Suppressor macrophage (primary cell): ENCODE measurements around the gene CDC42BPG.
A peak's percentile ranks its signal among the peaks of the same experiment; 100 is the strongest.

Experiments used
- DNase-seq, 4 experiments: peaks; one replicate each; pipeline ENCODE4 v3.0.0-alpha.2; 2020 to 2022
- total RNA-seq, 17 experiments: gene quantifications; one replicate each; lab custom pipeline; 2026; ENCODE audit warnings: mixed read lengths in 6 of 17, inconsistent platforms in 3 of 17; lab: John Stamatoyannopoulos, UW

The CDC42BPG gene, protein sequence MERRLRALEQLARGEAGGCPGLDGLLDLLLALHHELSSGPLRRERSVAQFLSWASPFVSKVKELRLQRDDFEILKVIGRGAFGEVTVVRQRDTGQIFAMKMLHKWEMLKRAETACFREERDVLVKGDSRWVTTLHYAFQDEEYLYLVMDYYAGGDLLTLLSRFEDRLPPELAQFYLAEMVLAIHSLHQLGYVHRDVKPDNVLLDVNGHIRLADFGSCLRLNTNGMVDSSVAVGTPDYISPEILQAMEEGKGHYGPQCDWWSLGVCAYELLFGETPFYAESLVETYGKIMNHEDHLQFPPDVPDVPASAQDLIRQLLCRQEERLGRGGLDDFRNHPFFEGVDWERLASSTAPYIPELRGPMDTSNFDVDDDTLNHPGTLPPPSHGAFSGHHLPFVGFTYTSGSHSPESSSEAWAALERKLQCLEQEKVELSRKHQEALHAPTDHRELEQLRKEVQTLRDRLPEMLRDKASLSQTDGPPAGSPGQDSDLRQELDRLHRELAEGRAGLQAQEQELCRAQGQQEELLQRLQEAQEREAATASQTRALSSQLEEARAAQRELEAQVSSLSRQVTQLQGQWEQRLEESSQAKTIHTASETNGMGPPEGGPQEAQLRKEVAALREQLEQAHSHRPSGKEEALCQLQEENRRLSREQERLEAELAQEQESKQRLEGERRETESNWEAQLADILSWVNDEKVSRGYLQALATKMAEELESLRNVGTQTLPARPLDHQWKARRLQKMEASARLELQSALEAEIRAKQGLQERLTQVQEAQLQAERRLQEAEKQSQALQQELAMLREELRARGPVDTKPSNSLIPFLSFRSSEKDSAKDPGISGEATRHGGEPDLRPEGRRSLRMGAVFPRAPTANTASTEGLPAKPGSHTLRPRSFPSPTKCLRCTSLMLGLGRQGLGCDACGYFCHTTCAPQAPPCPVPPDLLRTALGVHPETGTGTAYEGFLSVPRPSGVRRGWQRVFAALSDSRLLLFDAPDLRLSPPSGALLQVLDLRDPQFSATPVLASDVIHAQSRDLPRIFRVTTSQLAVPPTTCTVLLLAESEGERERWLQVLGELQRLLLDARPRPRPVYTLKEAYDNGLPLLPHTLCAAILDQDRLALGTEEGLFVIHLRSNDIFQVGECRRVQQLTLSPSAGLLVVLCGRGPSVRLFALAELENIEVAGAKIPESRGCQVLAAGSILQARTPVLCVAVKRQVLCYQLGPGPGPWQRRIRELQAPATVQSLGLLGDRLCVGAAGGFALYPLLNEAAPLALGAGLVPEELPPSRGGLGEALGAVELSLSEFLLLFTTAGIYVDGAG (N-terminal part only)
- total RNA-seq, result 0 to 4.8 (median 0.12) reads per million in 17 experiments

GRCh38 chr11:64844330-64845128 lies at the start of gene CDC42BPG:
CDC42BPG (minus strand) TSS chr11:64844653; CDS start chr11:64844569, 84 bp downstream.
- DNase-seq, result peak; percentile 74 to 90 (median 83)

DNA sequence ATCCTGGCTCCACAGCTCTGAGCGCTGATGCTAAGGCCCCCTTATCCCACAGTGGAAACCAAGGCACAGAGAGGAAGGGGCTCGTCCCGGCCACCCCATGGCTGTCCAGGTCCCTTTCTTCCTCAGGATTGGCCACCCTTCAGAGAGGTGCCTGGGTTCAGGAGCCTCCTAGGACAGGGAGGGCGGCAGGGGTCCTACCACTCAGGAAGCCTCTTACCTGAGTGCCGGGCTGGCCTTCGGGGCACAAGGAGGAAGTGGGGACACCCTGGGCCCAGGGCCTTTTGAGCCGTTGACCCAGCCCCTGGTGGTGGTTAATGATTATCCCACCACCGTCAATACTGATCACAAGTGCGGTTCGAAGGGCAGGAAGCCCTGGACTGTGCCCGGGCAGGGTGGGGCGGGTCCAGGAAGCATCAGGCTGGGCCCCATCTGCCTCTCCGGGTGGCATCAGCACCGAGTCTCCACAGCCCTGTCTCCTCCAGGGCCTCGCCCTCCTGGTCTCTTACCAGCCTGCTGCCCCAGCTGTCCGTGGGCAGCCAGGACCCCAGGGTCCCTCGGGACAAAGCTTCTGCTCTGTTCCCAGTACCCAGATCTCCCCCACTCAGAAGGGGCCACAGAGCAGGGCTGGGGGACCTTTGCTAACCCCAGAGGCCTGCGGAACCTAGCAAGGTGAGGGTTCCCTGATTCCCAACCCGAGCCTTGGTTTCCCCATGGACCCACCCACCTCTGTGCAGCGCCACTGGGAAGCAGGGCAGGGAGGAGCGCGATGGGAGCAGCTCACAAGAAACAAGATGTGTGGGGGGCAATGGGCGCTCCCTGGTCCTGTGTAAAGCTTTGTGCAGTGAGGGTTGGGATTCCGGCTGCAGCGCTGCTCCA lies 49.0 kb upstream of the CDC42BPG start:
- DNase-seq, result no peak

GRCh38 chr11:64892838-64893193 lies 48.4 kb upstream of the CDC42BPG start:
- DNase-seq, result no peak

DNA sequence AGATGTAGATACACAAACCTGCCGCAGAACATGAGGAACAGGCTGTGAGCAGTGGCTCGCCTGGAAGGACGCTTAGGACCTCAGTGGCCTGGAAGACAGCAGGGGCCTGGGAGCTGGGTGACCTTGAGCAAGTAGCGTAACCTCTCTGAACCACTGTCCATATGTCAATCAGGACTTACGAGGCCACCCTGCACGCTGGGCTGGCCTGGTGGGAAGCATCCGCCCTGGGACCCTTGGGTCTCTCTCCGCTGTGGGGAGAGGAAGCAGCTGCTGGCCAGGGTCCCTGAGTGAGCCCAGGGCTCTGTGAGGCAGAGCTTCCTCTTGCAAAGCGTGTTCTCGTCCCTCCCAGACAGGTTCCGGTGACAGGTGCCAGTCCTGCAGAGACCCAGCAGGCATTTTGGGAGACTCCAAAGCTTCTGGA lies 48.0 kb upstream of the CDC42BPG start:
- DNase-seq, result no peak

GRCh38 chr11:64891880-64892279 lies 47.4 kb upstream of the CDC42BPG start:
- no peak for DNase-seq

GRCh38 chr11:64891215-64891848 lies 46.9 kb upstream of the CDC42BPG start:
- no peak for DNase-seq

DNA sequence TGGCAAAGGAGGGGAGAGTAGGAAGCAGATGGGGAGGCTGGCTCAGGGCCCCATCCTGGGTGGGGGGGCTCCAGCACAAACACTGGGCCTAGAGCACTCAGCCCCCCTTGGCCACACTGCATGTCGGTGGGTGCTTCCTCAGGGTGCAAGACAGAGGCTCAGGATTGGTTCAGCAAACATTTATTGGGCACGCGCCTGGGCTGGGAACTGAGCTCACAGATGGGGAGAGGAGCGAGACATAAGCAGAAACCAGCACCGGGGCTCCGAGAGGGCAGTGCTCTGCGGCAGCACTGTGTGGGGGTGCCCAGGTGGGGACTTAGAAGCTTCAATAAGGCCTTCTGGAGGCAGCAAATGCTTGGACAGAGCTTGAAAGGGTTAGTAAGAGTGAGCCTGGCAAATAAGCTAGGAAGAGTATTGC lies 46.1 kb upstream of the CDC42BPG start:
- no peak for DNase-seq

DNA sequence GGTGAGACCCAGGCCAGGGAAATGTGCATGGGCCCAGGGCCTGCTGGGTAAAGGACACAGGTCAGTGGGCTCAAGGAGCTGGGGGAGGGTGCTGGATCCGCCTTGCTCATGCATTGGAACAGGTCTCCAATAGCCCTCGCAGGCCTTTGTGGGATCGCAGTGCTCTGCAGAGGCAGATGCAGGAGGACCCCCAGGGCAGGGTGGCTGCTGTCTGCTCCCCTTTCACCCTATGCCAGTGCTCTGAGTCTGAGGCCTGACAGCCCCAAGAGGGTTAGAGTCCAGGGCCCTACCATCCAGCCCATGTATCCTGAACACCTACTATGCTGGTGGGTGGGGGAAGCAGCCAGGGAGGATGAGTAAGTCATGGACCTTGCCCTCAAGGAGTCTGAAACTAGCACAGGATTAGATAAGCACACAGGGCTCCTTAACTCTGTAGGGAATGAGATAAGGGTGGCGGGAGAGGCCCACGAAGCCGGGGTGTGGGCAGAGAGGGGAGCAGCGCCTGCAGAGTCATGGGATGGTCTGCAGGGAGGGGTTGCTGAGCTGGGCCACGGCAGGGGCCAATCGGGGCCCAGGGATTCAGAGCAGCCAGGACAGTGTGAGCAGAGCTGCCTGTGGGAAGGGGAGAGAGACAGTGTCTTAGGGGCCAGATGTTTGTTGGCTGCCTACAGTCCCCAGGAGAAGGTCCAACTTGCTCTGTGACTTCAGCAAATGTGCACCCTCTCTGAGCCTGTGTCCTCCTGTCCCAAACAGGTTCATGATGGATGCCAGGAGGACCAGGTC lies 44.5 kb upstream of the CDC42BPG start:
- DNase-seq, result no peak

DNA sequence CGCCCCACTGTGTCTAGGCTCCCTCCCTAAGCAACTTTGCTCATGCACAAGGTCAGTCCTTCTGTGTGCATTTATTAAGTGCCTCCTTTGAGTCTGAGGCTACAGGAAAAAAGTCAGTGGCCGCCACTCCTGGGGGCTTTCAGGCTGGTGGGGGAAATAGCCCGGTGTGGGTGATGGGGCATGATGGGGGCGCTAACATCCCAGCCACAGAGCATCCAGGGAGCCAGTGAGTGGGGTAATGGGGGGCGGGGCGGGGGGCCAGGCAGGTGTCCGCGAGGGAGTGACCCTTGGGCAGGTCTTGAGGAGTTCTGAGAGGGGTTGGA lies 43.9 kb upstream of the CDC42BPG start:
- no peak for DNase-seq

GRCh38 chr11:64887757-64888405 lies 43.4 kb upstream of the CDC42BPG start:
- DNase-seq, result peak; percentile 84 to 95 (median 90)

DNA sequence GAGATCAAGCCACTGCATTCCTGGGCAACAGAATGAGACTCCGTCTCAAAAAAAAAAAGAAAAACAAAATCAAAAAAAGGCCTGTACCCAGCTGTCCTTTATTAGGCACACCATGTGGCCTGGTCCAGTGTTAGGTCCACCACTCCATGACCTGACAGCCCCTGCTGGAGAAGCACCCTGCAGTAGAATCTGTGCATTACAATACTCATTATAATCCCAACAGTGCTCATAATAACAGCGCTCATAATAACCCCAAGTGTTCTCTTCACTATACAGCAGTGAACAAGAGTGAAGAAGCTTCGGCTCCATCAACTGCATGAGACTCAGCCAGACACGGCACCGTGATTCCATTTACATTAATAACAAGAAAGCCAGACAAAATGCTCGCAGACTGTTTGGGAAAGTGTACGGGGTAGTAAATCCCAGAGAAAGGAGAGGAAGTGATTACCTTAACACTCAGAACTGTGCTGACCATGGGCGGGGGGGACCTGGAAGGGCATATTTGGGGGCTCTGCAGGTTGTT lies 42.8 kb upstream of the CDC42BPG start:
- no peak for DNase-seq

DNA sequence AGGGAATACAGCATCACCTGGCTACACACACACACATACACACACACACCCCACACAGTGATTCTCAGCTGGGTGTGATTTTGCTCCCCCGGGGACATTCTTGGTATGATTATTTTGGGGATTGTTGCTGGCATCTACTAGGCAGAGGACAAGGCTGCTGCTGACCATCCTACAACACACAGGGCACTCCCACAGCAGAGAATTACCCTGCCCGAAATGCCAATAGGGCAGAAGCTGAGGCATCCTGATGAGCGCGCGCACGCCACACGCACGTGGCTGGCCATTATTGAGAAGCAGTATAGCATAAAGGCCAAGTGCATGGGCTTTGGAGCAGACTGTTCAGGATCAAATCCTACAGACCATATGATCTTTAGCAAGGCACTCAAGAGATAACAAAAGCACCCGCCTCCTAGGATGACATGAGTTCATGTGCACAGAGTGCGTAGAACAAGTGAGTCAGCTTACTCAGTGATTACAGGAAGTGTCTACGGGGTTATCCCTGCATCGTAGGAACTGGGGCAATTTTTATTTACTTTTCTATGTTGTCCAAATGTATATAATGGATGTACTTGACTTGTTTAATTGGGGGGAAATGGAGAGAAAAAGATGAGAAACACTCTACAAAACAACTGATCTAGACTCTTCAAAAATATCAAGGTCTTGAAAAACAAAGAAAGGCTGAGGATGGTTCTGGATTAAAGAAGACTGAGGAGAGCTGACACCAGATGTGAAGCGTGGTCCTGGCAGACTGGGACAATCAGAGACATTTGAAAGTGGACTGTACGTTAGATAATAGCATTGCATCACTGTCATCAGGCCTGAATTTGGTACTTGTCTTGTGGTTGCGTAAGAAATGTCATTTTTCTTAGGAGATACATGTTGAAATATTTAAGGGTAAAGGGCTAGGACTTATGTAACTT lies 41.2 kb upstream of the CDC42BPG start:
- peak; percentile 83 to 95 (median 89) for DNase-seq

- no peak for DNase-seq
Observed at GRCh38 chr11:64884019-64884418, 39.6 kb upstream of the CDC42BPG start.

- no peak for DNase-seq
Observed at GRCh38 chr11:64883575-64883974, 39.1 kb upstream of the CDC42BPG start.

- no peak for DNase-seq
Observed at GRCh38 chr11:64882243-64882642, 37.8 kb upstream of the CDC42BPG start.

DNA sequence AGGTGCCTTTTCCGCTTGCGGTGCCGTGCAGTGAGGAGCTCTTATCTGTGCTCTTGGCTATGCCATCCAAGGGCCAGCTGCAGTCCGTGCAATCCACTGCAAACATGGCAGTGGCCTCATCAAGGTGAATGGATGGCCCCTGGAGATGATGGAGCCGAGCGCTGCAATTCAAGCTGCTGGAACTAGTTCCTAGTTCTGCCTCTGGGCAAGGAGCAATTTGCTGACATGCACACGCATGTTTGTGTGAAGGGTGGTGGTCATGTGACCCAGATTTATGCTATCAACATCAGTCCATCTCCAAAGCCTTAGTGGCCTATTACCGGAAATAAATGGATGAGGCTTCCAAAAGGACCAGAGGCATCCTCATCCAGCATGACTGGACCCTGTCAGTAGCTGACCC lies 37.0 kb upstream of the CDC42BPG start:
- peak in 3 of 4 experiments; percentile 44 to 54 (median 51) for DNase-seq

- DNase-seq, result peak in 2 of 4 experiments; percentile 29 to 35
Observed at GRCh38 chr11:64880240-64881001, 36.0 kb upstream of the CDC42BPG start.
